H9 (cell line): ENCODE results near the gene BEX2. TPM values are rescaled to one million over a fixed set of nuclear protein-coding genes. Genes with fewer than 3 reads are reported as not detected.
A peak's percentile ranks its signal among the peaks of the same experiment; 100 is the strongest.

Source experiments
- DNase-seq: peaks from one replicate; pipeline ENCODE4 v3.0.0-alpha.2; 2017
- H2AFZ ChIP-seq: one replicate; pipeline ENCODE4 v1.6.1; 2013; ENCODE audit warnings: mild to moderate bottlenecking, low read length, control low read depth, moderate library complexity
- H2AK5ac ChIP-seq: 2 replicates; pipeline ENCODE4 v1.6.1; 2013; ENCODE audit warnings: low read length, control low read depth, mixed read lengths; ENCODE audit not compliant: insufficient read length
- H2BK120ac ChIP-seq: one replicate; pipeline ENCODE4 v1.6.1; 2013; ENCODE audit warnings: low read depth, mild to moderate bottlenecking, low read length, control low read depth, inconsistent platforms; ENCODE audit not compliant: poor library complexity, severe bottlenecking
- H2BK12ac ChIP-seq: 2 replicates; pipeline ENCODE4 v1.6.1; 2013; ENCODE audit warnings: low read length, control low read depth, mixed read lengths, low read depth; ENCODE audit not compliant: insufficient read length
- H2BK15ac ChIP-seq: 2 replicates; pipeline ENCODE4 v1.6.1; 2013; ENCODE audit warnings: low read depth, low read length, control low read depth
- H2BK20ac ChIP-seq: one replicate; pipeline ENCODE4 v1.6.1; 2013; ENCODE audit warnings: low read depth, mild to moderate bottlenecking, low read length, control low read depth, inconsistent platforms; ENCODE audit not compliant: poor library complexity, severe bottlenecking
- H2BK5ac ChIP-seq: 2 replicates; pipeline ENCODE4 v1.6.1; 2013; ENCODE audit warnings: low read length, control low read depth, mixed read lengths; ENCODE audit not compliant: insufficient read length
- H3K14ac ChIP-seq: 2 replicates; pipeline ENCODE4 v1.6.1; 2013; ENCODE audit warnings: low read length, control low read depth; ENCODE audit not compliant: insufficient read depth
- H3K18ac ChIP-seq: 2 replicates; pipeline ENCODE4 v1.6.1; 2013; ENCODE audit warnings: low read depth, mild to moderate bottlenecking, mixed read lengths, low read length, control low read depth; ENCODE audit not compliant: insufficient read length
- H3K23ac ChIP-seq: 2 replicates; pipeline ENCODE4 v1.6.1; 2013; ENCODE audit warnings: low read length, control low read depth, mixed read lengths, low read depth; ENCODE audit not compliant: insufficient read length
- H3K23me2 ChIP-seq: 2 replicates; pipeline ENCODE4 v1.6.1; 2013; ENCODE audit warnings: low read depth, mild to moderate bottlenecking, mixed read lengths, low read length, control low read depth; ENCODE audit not compliant: insufficient read length, poor library complexity, severe bottlenecking
- H3K27ac ChIP-seq: 2 replicates; pipeline ENCODE4 v1.5.1; 2013; ENCODE audit warnings: low read length, control low read depth, mixed read lengths, low read depth; ENCODE audit not compliant: insufficient read length
- H3K27me3 ChIP-seq: 2 replicates; pipeline ENCODE4 v1.6.1; 2013; ENCODE audit warnings: low read length, control low read depth, inconsistent platforms; ENCODE audit not compliant: insufficient read depth
- H3K4ac ChIP-seq: 2 replicates; pipeline ENCODE4 v1.6.1; 2013; ENCODE audit warnings: low read depth, mild to moderate bottlenecking, control low read depth, inconsistent platforms, low read length, moderate library complexity
- H3K4me1 ChIP-seq: 2 replicates; pipeline ENCODE4 v1.6.1; 2013; ENCODE audit warnings: low read length, control low read depth, inconsistent platforms; ENCODE audit not compliant: insufficient read depth
- H3K4me2 ChIP-seq: 2 replicates; pipeline ENCODE4 v1.6.1; 2013; ENCODE audit warnings: low read length, control low read depth, mixed read lengths; ENCODE audit not compliant: insufficient read length, insufficient read depth
- H3K56ac ChIP-seq: 2 replicates; pipeline ENCODE4 v1.6.1; 2013; ENCODE audit warnings: low read depth, mild to moderate bottlenecking, mixed read lengths, low read length, control low read depth; ENCODE audit not compliant: insufficient read length
- H3K79me1 ChIP-seq: 2 replicates; pipeline ENCODE4 v1.6.1; 2013; ENCODE audit warnings: low read depth, mild to moderate bottlenecking, moderate library complexity, low read length, control low read depth, inconsistent platforms; ENCODE audit not compliant: insufficient read depth, poor library complexity, severe bottlenecking
- H3K79me2 ChIP-seq: 2 replicates; pipeline ENCODE4 v1.6.1; 2013; ENCODE audit warnings: low read length, control low read depth, inconsistent platforms; ENCODE audit not compliant: insufficient read depth
- H3K9ac ChIP-seq: 2 replicates; pipeline ENCODE4 v1.6.1; 2013; ENCODE audit warnings: low read length, control low read depth, mixed read lengths; ENCODE audit not compliant: insufficient read length; ENCODE audit errors: extremely low read depth
- H3K9me3 ChIP-seq: one replicate; pipeline ENCODE4 v1.6.1; 2013; ENCODE audit warnings: low read depth, low read length, inconsistent platforms; ENCODE audit not compliant: control insufficient read depth
- H3T11ph ChIP-seq: one replicate; pipeline ENCODE4 v1.6.1; 2013; ENCODE audit warnings: mild to moderate bottlenecking, low read length, control low read depth, inconsistent platforms
- H4K20me1 ChIP-seq: one replicate; pipeline ENCODE4 v1.6.1; 2013; ENCODE audit not compliant: control insufficient read depth, insufficient read length, insufficient read depth
- H4K5ac ChIP-seq: 2 replicates; pipeline ENCODE4 v1.6.1; 2013; ENCODE audit warnings: low read depth, mild to moderate bottlenecking, mixed read lengths, low read length, control low read depth; ENCODE audit not compliant: insufficient read length
- H4K8ac ChIP-seq: replicated peaks from 2 replicates; pipeline ENCODE4 v1.6.1; 2013; ENCODE audit warnings: low read length, control low read depth, mixed read lengths, low read depth; ENCODE audit not compliant: insufficient read length
- H4K91ac ChIP-seq: 2 replicates; pipeline ENCODE4 v1.6.1; 2013; ENCODE audit warnings: low read depth, mild to moderate bottlenecking, moderate library complexity, mixed read lengths, low read length, control low read depth; ENCODE audit not compliant: insufficient read length
- H3K27ac Mint-ChIP-seq, 3 experiments: 2 replicates in 2 of 3; 3 replicates in 1 of 3; pipeline ENCODE4 v1.8.0; 2020 to 2021; ENCODE audit warnings: mixed read lengths in 3 of 3, mild to moderate bottlenecking in 1 of 3, moderate library complexity in 1 of 3
- H3K27me3 Mint-ChIP-seq: 2 replicates; pipeline ENCODE4 v1.8.0; 2021; ENCODE audit warnings: low read depth, mild to moderate bottlenecking, moderate library complexity, mixed read lengths
- H3K36me3 Mint-ChIP-seq, 3 experiments: 2 replicates in 2 of 3; 3 replicates in 1 of 3; pipeline ENCODE4 v1.8.0; 2020 to 2021; ENCODE audit warnings: low read depth in 3 of 3, mixed read lengths in 3 of 3; ENCODE audit not compliant: insufficient read depth in 1 of 3
- H3K4me1 Mint-ChIP-seq, 2 experiments: 2 replicates each; pipeline ENCODE4 v1.8.0; 2020; ENCODE audit warnings: mixed read lengths in 2 of 2
- H3K4me3 Mint-ChIP-seq, 2 experiments: 2 replicates in 1 of 2; 3 replicates in 1 of 2; pipeline ENCODE4 v1.8.0; 2020 to 2021; ENCODE audit warnings: mild to moderate bottlenecking in 2 of 2, mixed read lengths in 2 of 2, moderate library complexity in 1 of 2
- H3K9me3 Mint-ChIP-seq, 2 experiments: 2 replicates in 1 of 2; 3 replicates in 1 of 2; pipeline ENCODE4 v1.8.0; 2020; ENCODE audit warnings: mild to moderate bottlenecking in 2 of 2, mixed read lengths in 2 of 2, moderate library complexity in 1 of 2
- whole genome bisulfite sequencing: extraction: QIAGEN DNeasy Blood & Tissue Kit; methylation state at CpG from one replicate; pipeline ENCODE4 v1.1.7; 2013; ENCODE audit warnings: missing lambda C conversion rate, low lambda C conversion rate, mixed read lengths; ENCODE audit not compliant: insufficient read length; ENCODE audit errors: extremely low coverage; 5-methylcytosine and 5-hydroxymethylcytosine counted together
- total RNA-seq: library from RNA; stranded (reverse); gene quantifications from 2 replicates; pipeline ENCODE4 v1.2.1, GENCODE V29; 2021
- TF ChIP-seq, protein P1 (sequence below): fragments of 200-600 bp; sonication (generic); conservative IDR thresholded peaks from 3 replicates; pipeline ENCODE4 v1.8.0; 2021; ENCODE audit warnings: antibody characterized with exemption, mild to moderate bottlenecking

The BEX2 gene
- total RNA-seq, 1 experiment from 2014 or later: 29.6 TPM

DNA sequence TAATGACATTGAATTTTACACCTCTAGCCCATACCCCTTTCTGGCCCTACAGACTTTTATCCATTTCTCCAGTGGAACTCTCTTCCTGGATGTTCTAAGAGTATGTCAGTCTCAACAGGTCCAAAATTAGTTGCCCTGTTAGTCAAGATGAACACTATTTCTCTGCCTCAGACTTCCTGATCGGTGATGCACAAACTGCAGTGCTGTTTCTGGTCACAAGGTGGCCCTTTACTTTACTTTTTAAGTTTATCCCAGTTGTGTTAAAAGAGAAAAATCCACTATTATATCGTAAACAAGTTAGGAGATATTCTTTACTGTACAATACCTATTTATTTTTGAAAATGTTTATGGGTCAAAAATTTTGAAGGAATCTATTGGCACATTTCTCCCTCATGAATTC, 32.3 kb upstream of the BEX2 start:
- no peak overlapping the region for H4K8ac ChIP-seq
- no CpG with 5 or more reads among the region's 2 CpGs for WGBS

More for the DNA sequence above, 32.3 kb upstream of the BEX2 start:
- Mint-ChIP-seq H3K36me3 (no peaks in the 10 kb centered on the region), H3K27ac (no peak overlapping the region), H3K9me3 (peaks cover 0 to 38% of the 10 kb centered on the region in 2 experiments; a peak in 2 of 5 replicates), H3K4me3 (no peak overlapping the region), H3K4me1 (peaks cover 6 to 7% of the 10 kb centered on the region in 2 experiments; a peak in 3 of 4 replicates), H3K27me3 (peaks cover 5% of the 10 kb centered on the region)
- H2AK5ac ChIP-seq: no peak overlapping the region
- no peak overlapping the region for H3K18ac ChIP-seq
- H3K9me3 ChIP-seq: no peaks in the 10 kb centered on the region
- H4K5ac ChIP-seq: no peak overlapping the region
- H3K4me1 ChIP-seq: no peaks in the 10 kb centered on the region
- H2BK120ac ChIP-seq: no peak overlapping the region
- H3K9ac ChIP-seq: no peak overlapping the region
- no peak overlapping the region for H3K27ac ChIP-seq
- no peak overlapping the region for H4K91ac ChIP-seq
- H2BK12ac ChIP-seq: no peak overlapping the region
- no peaks in the 10 kb centered on the region for H4K20me1 ChIP-seq
- H2BK20ac ChIP-seq: no peak overlapping the region
- no peaks in the 10 kb centered on the region for H3K79me2 ChIP-seq
- no peak overlapping the region for H3K14ac ChIP-seq
- no peak overlapping the region for H2BK5ac ChIP-seq
- no peak overlapping the region for H3K4ac ChIP-seq
- H3K27me3 ChIP-seq: no peaks in the 10 kb centered on the region
- no peak for DNase-seq
- TF ChIP-seq, protein P1, sequence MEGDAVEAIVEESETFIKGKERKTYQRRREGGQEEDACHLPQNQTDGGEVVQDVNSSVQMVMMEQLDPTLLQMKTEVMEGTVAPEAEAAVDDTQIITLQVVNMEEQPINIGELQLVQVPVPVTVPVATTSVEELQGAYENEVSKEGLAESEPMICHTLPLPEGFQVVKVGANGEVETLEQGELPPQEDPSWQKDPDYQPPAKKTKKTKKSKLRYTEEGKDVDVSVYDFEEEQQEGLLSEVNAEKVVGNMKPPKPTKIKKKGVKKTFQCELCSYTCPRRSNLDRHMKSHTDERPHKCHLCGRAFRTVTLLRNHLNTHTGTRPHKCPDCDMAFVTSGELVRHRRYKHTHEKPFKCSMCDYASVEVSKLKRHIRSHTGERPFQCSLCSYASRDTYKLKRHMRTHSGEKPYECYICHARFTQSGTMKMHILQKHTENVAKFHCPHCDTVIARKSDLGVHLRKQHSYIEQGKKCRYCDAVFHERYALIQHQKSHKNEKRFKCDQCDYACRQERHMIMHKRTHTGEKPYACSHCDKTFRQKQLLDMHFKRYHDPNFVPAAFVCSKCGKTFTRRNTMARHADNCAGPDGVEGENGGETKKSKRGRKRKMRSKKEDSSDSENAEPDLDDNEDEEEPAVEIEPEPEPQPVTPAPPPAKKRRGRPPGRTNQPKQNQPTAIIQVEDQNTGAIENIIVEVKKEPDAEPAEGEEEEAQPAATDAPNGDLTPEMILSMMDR: peak; percentile 73
- no peak overlapping the region for H3K4me2 ChIP-seq
- no peaks in the 10 kb centered on the region for H3K79me1 ChIP-seq
- H3K23me2 ChIP-seq: no peaks in the 10 kb centered on the region
- H3K23ac ChIP-seq: no peak overlapping the region
- no peak overlapping the region for H2AFZ ChIP-seq
- H2BK15ac ChIP-seq: no peak overlapping the region
- no peak overlapping the region for H3T11ph ChIP-seq
- H3K56ac ChIP-seq: no peak overlapping the region
